ENCODE measurements around the gene HSPA1A. TPM values are rescaled to one million over a fixed set of nuclear protein-coding genes. Genes with fewer than 3 reads are reported as not detected.

HSPA1A gene
- total RNA-seq, 6 experiments from 2014 or later = 78.5 to 102 (median 84.7) TPM

- peaks cover 17% of the 10 kb centered on the region for H3K4me1 Mint-ChIP-seq (ENCODE audit: low read depth)
- no peak overlapping the region for H3K4me3 Mint-ChIP-seq
- TF ChIP-seq, protein P1, sequence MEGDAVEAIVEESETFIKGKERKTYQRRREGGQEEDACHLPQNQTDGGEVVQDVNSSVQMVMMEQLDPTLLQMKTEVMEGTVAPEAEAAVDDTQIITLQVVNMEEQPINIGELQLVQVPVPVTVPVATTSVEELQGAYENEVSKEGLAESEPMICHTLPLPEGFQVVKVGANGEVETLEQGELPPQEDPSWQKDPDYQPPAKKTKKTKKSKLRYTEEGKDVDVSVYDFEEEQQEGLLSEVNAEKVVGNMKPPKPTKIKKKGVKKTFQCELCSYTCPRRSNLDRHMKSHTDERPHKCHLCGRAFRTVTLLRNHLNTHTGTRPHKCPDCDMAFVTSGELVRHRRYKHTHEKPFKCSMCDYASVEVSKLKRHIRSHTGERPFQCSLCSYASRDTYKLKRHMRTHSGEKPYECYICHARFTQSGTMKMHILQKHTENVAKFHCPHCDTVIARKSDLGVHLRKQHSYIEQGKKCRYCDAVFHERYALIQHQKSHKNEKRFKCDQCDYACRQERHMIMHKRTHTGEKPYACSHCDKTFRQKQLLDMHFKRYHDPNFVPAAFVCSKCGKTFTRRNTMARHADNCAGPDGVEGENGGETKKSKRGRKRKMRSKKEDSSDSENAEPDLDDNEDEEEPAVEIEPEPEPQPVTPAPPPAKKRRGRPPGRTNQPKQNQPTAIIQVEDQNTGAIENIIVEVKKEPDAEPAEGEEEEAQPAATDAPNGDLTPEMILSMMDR (IDR thresholded peaks at IDR 0.05) = no peak
- H3K27me3 Mint-ChIP-seq (ENCODE audit: insufficient read depth) = no peaks in the 10 kb centered on the region; the same call in 1 of the 2 replicates
- H3K36me3 Mint-ChIP-seq (ENCODE audit: low read depth) = 0 out of 2 replicates have a peak, but pooled peaks cover 4% of the 10 kb centered on the region
- DNase-seq = no peak
- H3K27ac Mint-ChIP-seq = no peak overlapping the region
- no peaks in the 10 kb centered on the region for H3K9me3 Mint-ChIP-seq
Measured at GRCh38 chr6:31778999-31779885, 36.1 kb upstream of the HSPA1A start.

GRCh38 chr6:31779908-31780307 is 35.4 kb upstream of the HSPA1A start:
- no peaks in the 10 kb centered on the region for H3K9me3 Mint-ChIP-seq
- no peak for DNase-seq
- no peaks in the 10 kb centered on the region; the same call in 1 of the 2 replicates for H3K27me3 Mint-ChIP-seq (ENCODE audit: insufficient read depth)
- H3K4me1 Mint-ChIP-seq (ENCODE audit: low read depth) = peaks cover 17% of the 10 kb centered on the region
- no peak overlapping the region for H3K27ac Mint-ChIP-seq
- H3K36me3 Mint-ChIP-seq (ENCODE audit: low read depth) = peaks cover 9% of the 10 kb centered on the region; the same call in 1 of the 2 replicates
- H3K4me3 Mint-ChIP-seq = no peak overlapping the region
- TF ChIP-seq, protein P1 (IDR thresholded peaks at IDR 0.05) = no peak

DNA sequence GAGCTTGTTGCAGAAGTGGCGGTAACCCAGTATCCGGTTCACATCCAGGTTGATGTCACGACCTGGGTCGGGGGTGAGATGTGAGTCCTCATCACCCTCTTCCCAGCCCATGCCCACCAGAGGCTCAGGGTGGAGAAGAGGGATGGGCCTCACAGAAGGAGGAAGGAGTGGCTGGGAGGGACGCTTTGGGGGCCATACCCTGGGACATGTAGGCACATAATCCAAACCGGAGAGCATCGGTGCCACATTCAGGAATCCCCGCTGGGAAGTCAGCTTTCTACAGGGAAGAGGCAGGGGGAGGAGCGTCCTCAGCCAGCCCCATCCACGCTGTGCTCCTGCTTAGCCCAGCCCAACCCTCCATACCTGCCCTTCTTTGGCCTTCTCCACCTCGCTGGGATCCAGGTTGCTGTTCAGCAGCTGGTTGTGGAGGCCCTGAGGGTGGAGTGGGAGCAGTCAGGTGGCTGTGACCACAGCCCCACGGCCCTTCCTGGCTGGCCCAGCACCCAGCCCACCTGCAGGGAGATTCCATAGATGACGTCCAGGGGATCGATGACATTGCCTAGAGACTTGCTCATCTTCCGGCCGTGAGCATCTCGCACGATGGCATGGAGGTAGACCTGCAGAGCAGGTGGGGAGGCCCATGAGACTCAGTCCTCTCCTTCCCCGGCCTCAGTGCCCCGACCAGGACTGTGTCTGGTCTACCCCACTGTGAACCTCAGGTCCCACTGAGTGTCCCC is 34.7 kb upstream of the HSPA1A start:
- peaks cover 17% of the 10 kb centered on the region for H3K4me1 Mint-ChIP-seq (ENCODE audit: low read depth)
- DNase-seq = no peak
- H3K9me3 Mint-ChIP-seq = no peaks in the 10 kb centered on the region
- H3K36me3 Mint-ChIP-seq (ENCODE audit: low read depth) = peaks cover 9% of the 10 kb centered on the region; the same call in 1 of the 2 replicates
- H3K4me3 Mint-ChIP-seq = no peak overlapping the region
- H3K27ac Mint-ChIP-seq = no peak overlapping the region
- no peaks in the 10 kb centered on the region; the same call in 1 of the 2 replicates for H3K27me3 Mint-ChIP-seq (ENCODE audit: insufficient read depth)
- TF ChIP-seq, protein P1 (IDR thresholded peaks at IDR 0.05) = no peak

- TF ChIP-seq, protein P1 (IDR thresholded peaks at IDR 0.05) = no peak
- Mint-ChIP-seq H3K4me3 (no peak overlapping the region), H3K9me3 (no peaks in the 10 kb centered on the region), H3K27ac (no peak overlapping the region), H3K4me1 (ENCODE audit: low read depth) (peaks cover 14% of the 10 kb centered on the region), H3K27me3 (ENCODE audit: insufficient read depth) (no peaks in the 10 kb centered on the region; the same call in 1 of the 2 replicates), H3K36me3 (ENCODE audit: low read depth) (peaks cover 14% of the 10 kb centered on the region; the same call in 1 of the 2 replicates)
- DNase-seq = no peak
Measured at GRCh38 chr6:31781244-31782125, 33.9 kb upstream of the HSPA1A start.

All from HFFc6 (cell line).